ENCODE data around the gene GRB10.
A peak's percentile ranks its signal among the peaks of the same experiment; 100 is the strongest.

The GRB10 gene

GRCh38 chr7:50788382-50788781 is 5.7 kb upstream of the GRB10 start:
- Histone ChIP-seq H3K27me3 (replicated peaks; ENCODE audit: control insufficient read depth, insufficient read depth, low read length) (no peaks in the 10 kb centered on the region), H3K4me1 (ENCODE audit: control insufficient read depth, insufficient read depth, low read length) (peaks cover 25% of the 10 kb centered on the region), H3K9me3 (ENCODE audit: control insufficient read depth, low read length) (no peaks in the 10 kb centered on the region), H3K9ac (ENCODE audit: low read length) (no peak overlapping the region), H3K36me3 (ENCODE audit: control insufficient read depth, insufficient read depth, low read length, severe bottlenecking) (no peaks in the 10 kb centered on the region), H3K4me3 (ENCODE audit: low read length) (no peak overlapping the region)
- DNase-seq (ENCODE audit: low read depth) = no peak

- H3K9me3 ChIP-seq (ENCODE audit: control insufficient read depth, low read length) = no peaks in the 10 kb centered on the region
- no peaks in the 10 kb centered on the region for H3K27me3 ChIP-seq (replicated peaks; ENCODE audit: control insufficient read depth, insufficient read depth, low read length)
- H3K9ac ChIP-seq (ENCODE audit: low read length) = no peak overlapping the region
- H3K4me1 ChIP-seq (ENCODE audit: control insufficient read depth, insufficient read depth, low read length) = peaks cover 25% of the 10 kb centered on the region
- H3K4me3 ChIP-seq (ENCODE audit: low read length) = no peak overlapping the region
- DNase-seq (ENCODE audit: low read depth) = no peak
- no peaks in the 10 kb centered on the region for H3K36me3 ChIP-seq (ENCODE audit: control insufficient read depth, insufficient read depth, low read length, severe bottlenecking)
Measured at GRCh38 chr7:50787825-50788224, 5.1 kb upstream of the GRB10 start.

GRCh38 chr7:50785346-50785745 is 2.6 kb upstream of the GRB10 start:
- no peak overlapping the region for H3K9ac ChIP-seq (ENCODE audit: low read length)
- DNase-seq (ENCODE audit: low read depth) = no peak
- H3K27me3 ChIP-seq (replicated peaks; ENCODE audit: control insufficient read depth, insufficient read depth, low read length) = no peaks in the 10 kb centered on the region
- H3K4me1 ChIP-seq (ENCODE audit: control insufficient read depth, insufficient read depth, low read length) = peaks cover 16% of the 10 kb centered on the region
- no peaks in the 10 kb centered on the region for H3K9me3 ChIP-seq (ENCODE audit: control insufficient read depth, low read length)
- no peak overlapping the region for H3K4me3 ChIP-seq (ENCODE audit: low read length)
- no peaks in the 10 kb centered on the region for H3K36me3 ChIP-seq (ENCODE audit: control insufficient read depth, insufficient read depth, low read length, severe bottlenecking)

GRCh38 chr7:50783801-50784507 is 1.3 kb upstream of the GRB10 start:
- H3K4me1 ChIP-seq (ENCODE audit: control insufficient read depth, insufficient read depth, low read length) = peaks cover 8% of the 10 kb centered on the region
- no peak overlapping the region for H3K9ac ChIP-seq (ENCODE audit: low read length)
- no peaks in the 10 kb centered on the region for H3K9me3 ChIP-seq (ENCODE audit: control insufficient read depth, low read length)
- DNase-seq (ENCODE audit: low read depth) = no peak
- no peak overlapping the region for H3K4me3 ChIP-seq (ENCODE audit: low read length)
- H3K27me3 ChIP-seq (replicated peaks; ENCODE audit: control insufficient read depth, insufficient read depth, low read length) = no peaks in the 10 kb centered on the region
- H3K36me3 ChIP-seq (ENCODE audit: control insufficient read depth, insufficient read depth, low read length, severe bottlenecking) = no peaks in the 10 kb centered on the region

GRCh38 chr7:50783303-50783702 is 607 bp upstream of the GRB10 start:
- peak overlapping the region; percentile 68 for H3K4me3 ChIP-seq (ENCODE audit: low read length)
- H3K36me3 ChIP-seq (ENCODE audit: control insufficient read depth, insufficient read depth, low read length, severe bottlenecking) = no peaks in the 10 kb centered on the region
- no peak for DNase-seq (ENCODE audit: low read depth)
- no peaks in the 10 kb centered on the region for H3K27me3 ChIP-seq (replicated peaks; ENCODE audit: control insufficient read depth, insufficient read depth, low read length)
- no peak overlapping the region for H3K9ac ChIP-seq (ENCODE audit: low read length)
- no peaks in the 10 kb centered on the region for H3K9me3 ChIP-seq (ENCODE audit: control insufficient read depth, low read length)
- H3K4me1 ChIP-seq (ENCODE audit: control insufficient read depth, insufficient read depth, low read length) = peaks cover 8% of the 10 kb centered on the region

- H3K27me3 ChIP-seq (replicated peaks; ENCODE audit: control insufficient read depth, insufficient read depth, low read length) = no peaks in the 10 kb centered on the region
- H3K9ac ChIP-seq (ENCODE audit: low read length) = no peak overlapping the region
Measured at GRCh38 chr7:50781381-50782293, 1.1 kb downstream of the GRB10 start.

GRCh38 chr7:50780436-50780835 is 2.3 kb downstream of the GRB10 start:
- Histone ChIP-seq H3K27me3 (replicated peaks; ENCODE audit: control insufficient read depth, insufficient read depth, low read length) (no peaks in the 10 kb centered on the region), H3K9me3 (ENCODE audit: control insufficient read depth, low read length) (no peaks in the 10 kb centered on the region), H3K36me3 (ENCODE audit: control insufficient read depth, insufficient read depth, low read length, severe bottlenecking) (no peaks in the 10 kb centered on the region), H3K4me3 (ENCODE audit: low read length) (no peak overlapping the region), H3K9ac (ENCODE audit: low read length) (no peak overlapping the region), H3K4me1 (ENCODE audit: control insufficient read depth, insufficient read depth, low read length) (peaks cover 8% of the 10 kb centered on the region)
- DNase-seq (ENCODE audit: low read depth) = no peak

More at GRCh38 chr7:50781381-50782293, 1.1 kb downstream of the GRB10 start:
- H3K4me1 ChIP-seq (ENCODE audit: control insufficient read depth, insufficient read depth, low read length) = peaks cover 8% of the 10 kb centered on the region
- H3K4me3 ChIP-seq (ENCODE audit: low read length) = peak overlapping the region; percentile 60
- DNase-seq (ENCODE audit: low read depth) = no peak
- no peaks in the 10 kb centered on the region for H3K9me3 ChIP-seq (ENCODE audit: control insufficient read depth, low read length)
- H3K36me3 ChIP-seq (ENCODE audit: control insufficient read depth, insufficient read depth, low read length, severe bottlenecking) = no peaks in the 10 kb centered on the region

GRCh38 chr7:50779427-50779826 is 3.3 kb downstream of the GRB10 start:
- H3K9ac ChIP-seq (ENCODE audit: low read length) = no peak overlapping the region
- peaks cover 9% of the 10 kb centered on the region for H3K4me1 ChIP-seq (ENCODE audit: control insufficient read depth, insufficient read depth, low read length)
- H3K9me3 ChIP-seq (ENCODE audit: control insufficient read depth, low read length) = no peaks in the 10 kb centered on the region
- DNase-seq (ENCODE audit: low read depth) = no peak
- no peaks in the 10 kb centered on the region for H3K36me3 ChIP-seq (ENCODE audit: control insufficient read depth, insufficient read depth, low read length, severe bottlenecking)
- no peak overlapping the region for H3K4me3 ChIP-seq (ENCODE audit: low read length)
- H3K27me3 ChIP-seq (replicated peaks; ENCODE audit: control insufficient read depth, insufficient read depth, low read length) = no peaks in the 10 kb centered on the region

GRCh38 chr7:50778189-50778588 is 4.5 kb downstream of the GRB10 start:
- DNase-seq (ENCODE audit: low read depth) = no peak
- Histone ChIP-seq H3K9ac (ENCODE audit: low read length) (no peak overlapping the region), H3K27me3 (replicated peaks; ENCODE audit: control insufficient read depth, insufficient read depth, low read length) (no peaks in the 10 kb centered on the region), H3K9me3 (ENCODE audit: control insufficient read depth, low read length) (no peaks in the 10 kb centered on the region), H3K36me3 (ENCODE audit: control insufficient read depth, insufficient read depth, low read length, severe bottlenecking) (no peaks in the 10 kb centered on the region), H3K4me3 (ENCODE audit: low read length) (no peak overlapping the region), H3K4me1 (ENCODE audit: control insufficient read depth, insufficient read depth, low read length) (peaks cover 9% of the 10 kb centered on the region)

GRCh38 chr7:50775836-50776235 is 6.9 kb downstream of the GRB10 start:
- no peak for DNase-seq (ENCODE audit: low read depth)
- H3K9ac ChIP-seq (ENCODE audit: low read length) = no peak overlapping the region
- no peaks in the 10 kb centered on the region for H3K36me3 ChIP-seq (ENCODE audit: control insufficient read depth, insufficient read depth, low read length, severe bottlenecking)
- peaks cover 3% of the 10 kb centered on the region for H3K4me1 ChIP-seq (ENCODE audit: control insufficient read depth, insufficient read depth, low read length)
- no peaks in the 10 kb centered on the region for H3K9me3 ChIP-seq (ENCODE audit: control insufficient read depth, low read length)
- no peak overlapping the region for H3K4me3 ChIP-seq (ENCODE audit: low read length)
- H3K27me3 ChIP-seq (replicated peaks; ENCODE audit: control insufficient read depth, insufficient read depth, low read length) = no peaks in the 10 kb centered on the region

- Histone ChIP-seq H3K4me3 (ENCODE audit: low read length) (no peak overlapping the region), H3K9ac (ENCODE audit: low read length) (no peak overlapping the region), H3K4me1 (ENCODE audit: control insufficient read depth, insufficient read depth, low read length) (peaks cover 3% of the 10 kb centered on the region), H3K36me3 (ENCODE audit: control insufficient read depth, insufficient read depth, low read length, severe bottlenecking) (no peaks in the 10 kb centered on the region), H3K9me3 (ENCODE audit: control insufficient read depth, low read length) (no peaks in the 10 kb centered on the region), H3K27me3 (replicated peaks; ENCODE audit: control insufficient read depth, insufficient read depth, low read length) (no peaks in the 10 kb centered on the region)
- DNase-seq (ENCODE audit: low read depth) = no peak
Measured at GRCh38 chr7:50775231-50775630, 7.5 kb downstream of the GRB10 start.
